Endothelial cell of umbilical vein (primary cell): ENCODE results near the gene PRKD1. TPM values are rescaled to one million over a fixed set of nuclear protein-coding genes. Genes with fewer than 3 reads are reported as not detected.

Experiments
- BruUV-seq: library from RNA; stranded (reverse); fragments of 400-500 nt; replicated peaks from 2 replicates; lab custom pipeline; 2021; lab: Mats Ljungman, UMichigan
- CTCF ChIA-PET: fragments of 300-600, 350-600 bp; sonication (Branson Sonifier 250); formaldehyde crosslinking; loops from one replicate; lab custom pipeline; 2021; ENCODE audit warnings: antibody characterized with exemption, inconsistent platforms; lab: Charles Lee
- POLR2A ChIA-PET: fragments of 300-600, 350-600 bp; sonication (Branson Sonifier 250); formaldehyde crosslinking; loops from one replicate; lab custom pipeline; 2021; ENCODE audit warnings: antibody characterized with exemption, inconsistent platforms; lab: Charles Lee
- DNase-seq: peaks from one replicate; pipeline ENCODE4 v3.0.0-alpha.2; 2011; ENCODE audit warnings: low read depth, low spot score
- FAIRE-seq: peaks from 2 replicates; lab custom pipeline; 2011; peaks lifted over from hg19 to GRCh38; lab: Jason Lieb, UNC
- H2AFZ ChIP-seq: 2 replicates; pipeline ENCODE4 v1.6.0; 2012; ENCODE audit warnings: low read depth, low read length, control low read depth, inconsistent platforms
- H3K27ac ChIP-seq: 2 replicates; pipeline ENCODE4 v1.5.1; 2011; ENCODE audit warnings: low read depth, mild to moderate bottlenecking, control low read depth, low read length, moderate library complexity; ENCODE audit not compliant: insufficient read depth
- H3K27me3 ChIP-seq, 2 experiments: 2 replicates each; pipeline versions ENCODE4 v1.6.0 to v1.6.1; 2011; ENCODE audit warnings: low read length in 2 of 2, mixed read lengths in 1 of 2; ENCODE audit not compliant: control insufficient read depth in 2 of 2, insufficient read depth in 2 of 2
- H3K36me3 ChIP-seq, 2 experiments: 2 replicates in 1 of 2; 3 replicates in 1 of 2; pipeline ENCODE4 v1.5.1; 2011; ENCODE audit warnings: low read length in 2 of 2, mild to moderate bottlenecking in 1 of 2, moderate library complexity in 1 of 2; ENCODE audit not compliant: control insufficient read depth in 2 of 2, insufficient read depth in 2 of 2; ENCODE audit errors: extremely low read depth in 1 of 2
- H3K4me1 ChIP-seq: 3 replicates; pipeline ENCODE4 v1.5.1; 2011; ENCODE audit warnings: mild to moderate bottlenecking, low read length; ENCODE audit not compliant: control insufficient read depth, insufficient read depth; ENCODE audit errors: extremely low read depth
- H3K4me2 ChIP-seq: 2 replicates; pipeline ENCODE4 v1.6.1; 2011; ENCODE audit warnings: low read length, control low read depth, mixed read lengths; ENCODE audit not compliant: insufficient read depth
- H3K4me3 ChIP-seq, 3 experiments: fragments of 200-600 bp in 1 of 3; sonication (generic), shearing (Covaris generic) in 1 of 3; replicated peaks in 1 of 3; 2 replicates each; pipeline ENCODE4 v1.5.1; 2011 to 2016; ENCODE audit warnings: control low read depth in 3 of 3, low read length in 3 of 3, mild to moderate bottlenecking in 2 of 3, inconsistent platforms in 1 of 3, low read depth in 1 of 3, moderate library complexity in 1 of 3; ENCODE audit not compliant: insufficient read depth in 1 of 3
- H3K79me2 ChIP-seq: 2 replicates; pipeline ENCODE4 v1.6.0; 2012; ENCODE audit warnings: low read length, inconsistent platforms; ENCODE audit not compliant: control insufficient read depth, insufficient read depth
- H3K9ac ChIP-seq: replicated peaks from 2 replicates; pipeline ENCODE3; 2011; ENCODE audit warnings: low read length, control low read depth; ENCODE audit not compliant: insufficient read depth; ENCODE audit errors: extremely low read depth
- H3K9me1 ChIP-seq: replicated peaks from 3 replicates; pipeline ENCODE4 v1.6.0; 2011; ENCODE audit warnings: mild to moderate bottlenecking, low read length; ENCODE audit not compliant: control insufficient read depth, insufficient read depth; ENCODE audit errors: extremely low read depth
- H3K9me3 ChIP-seq: replicated peaks from 2 replicates; pipeline ENCODE4 v1.5.1; 2012; ENCODE audit warnings: low read length, inconsistent platforms; ENCODE audit not compliant: control insufficient read depth, insufficient read depth
- H4K20me1 ChIP-seq: replicated peaks from 2 replicates; pipeline ENCODE3; 2011; ENCODE audit warnings: mild to moderate bottlenecking, low read length; ENCODE audit not compliant: control insufficient read depth, insufficient read depth; ENCODE audit errors: extremely low read depth
- CTCF ChIP-seq, 2 donors: IDR thresholded peaks; 1 replicate in 1 of 2; 2 replicates in 1 of 2; pipeline ENCODE4 v1.5.1; 2011; ENCODE audit warnings: low read length in 2 of 2, mild to moderate bottlenecking in 2 of 2, moderate library complexity in 2 of 2, control low read depth in 1 of 2, inconsistent platforms in 1 of 2, low read depth in 1 of 2; ENCODE audit not compliant: insufficient read depth in 1 of 2; ENCODE audit errors: extremely low read depth in 1 of 2
- EZH2 ChIP-seq: IDR thresholded peaks from 2 replicates; pipeline ENCODE4 v1.6.1; 2012; ENCODE audit warnings: borderline replicate concordance, low read depth, mild to moderate bottlenecking, moderate library complexity, low read length, inconsistent platforms; ENCODE audit not compliant: severe bottlenecking
- FOS ChIP-seq: IDR thresholded peaks from 2 replicates; pipeline ENCODE4 v1.6.1; 2011; ENCODE audit warnings: mild to moderate bottlenecking, low read length, moderate library complexity, borderline replicate concordance; ENCODE audit not compliant: insufficient read depth
- GATA2 ChIP-seq: IDR thresholded peaks from 2 replicates; pipeline ENCODE4 v1.7.0; 2011; ENCODE audit warnings: low read depth, mild to moderate bottlenecking, moderate library complexity, mixed read lengths, low read length; ENCODE audit not compliant: insufficient read length, insufficient read depth
- JUN ChIP-seq: IDR thresholded peaks from 2 replicates; pipeline ENCODE4 v1.6.1; 2011; ENCODE audit warnings: borderline replicate concordance, low read depth; ENCODE audit not compliant: insufficient read length, insufficient read depth
- MAX ChIP-seq: IDR thresholded peaks from 2 replicates; pipeline ENCODE4 v1.6.1; 2011; ENCODE audit not compliant: insufficient read depth, insufficient read length
- MYC ChIP-seq: IDR thresholded peaks from one replicate; pipeline ENCODE4 v1.6.1; 2011; ENCODE audit warnings: mild to moderate bottlenecking, low read depth, low read length
- POLR2A ChIP-seq: IDR thresholded peaks from 2 replicates; pipeline ENCODE4 v1.6.1; 2012; ENCODE audit warnings: low read depth, mild to moderate bottlenecking, control low read depth, low read length
- POLR2AphosphoS5 ChIP-seq: IDR thresholded peaks from 2 replicates; pipeline ENCODE4 v1.6.1; 2012; ENCODE audit warnings: low read depth, mild to moderate bottlenecking, control low read depth, low read length, moderate library complexity; ENCODE audit not compliant: insufficient read depth
- dilution Hi-C: fragments of 300-500 bp; cut with MboI; formaldehyde crosslinking; loops from one replicate; pipeline ENCODE4 v1.15.0; 2019; ENCODE audit warnings: low sequenced_read_pairs; ENCODE audit not compliant: extremely low pct_ligation_motif_present
- intact Hi-C: fragments of 100-400 bp; cut with micrococcal nuclease; formaldehyde crosslinking; loops from one replicate; pipeline ENCODE4 v1.10.0; 2022
- polyA plus RNA-seq, 4 experiments: library from polyadenylated mRNA; depleted of rRNA in 3 of 4; stranded (reverse) in 3 of 4; unstranded in 1 of 4; fragments of >200 nt; gene quantifications; 2 replicates each; pipeline versions ENCODE4 v1.2.1 to v1.2.3, GENCODE V29; 2011 to 2012; ENCODE audit warnings: missing spikeins in 1 of 4
- total RNA-seq: library from RNA; stranded (reverse); gene quantifications from 2 replicates; pipeline ENCODE4 v1.2.3, GENCODE V29; 2021

The PRKD1 gene
- total and polyA plus RNA-seq, 2 donors (not counting 3 experiments of a cell fraction or from before 2014, with no cell fraction given), result 3.9 to 10.9 TPM

- no peaks in the 10 kb centered on the region for H4K20me1 ChIP-seq
- H3K27me3 ChIP-seq, result no peaks in the 10 kb centered on the region
- ChIA-PET POLR2A (no interaction called here), CTCF (interaction anchor here (1.2 kb wide), 1 partner anchor 21 kb away, joined by 4 read pairs; no protein-coding TSS in a partner anchor)
- TF ChIP-seq MAX (no peak), GATA2 (no peak), FOS (no peak), CTCF (IDR thresholded peaks at IDR 0.05; ENCODE audit: extremely low read depth in 1 of 2, insufficient read depth in 1 of 2, low read depth in 1 of 2, low read length in 2 of 2) (no peak), POLR2A (no peak), POLR2AphosphoS5 (no peak), EZH2 (no peak), MYC (no peak), JUN (no peak)
- no peaks in the 10 kb centered on the region for H3K79me2 ChIP-seq
- H3K9me3 ChIP-seq, result no peaks in the 10 kb centered on the region
- no peak overlapping the region for H2AFZ ChIP-seq
- no peak for DNase-seq
- no peak for FAIRE-seq
- no peak overlapping the region for H3K4me2 ChIP-seq
- no TSS peak for BruUV-seq
- dilution Hi-C loops, result no loop called here
- H3K36me3 ChIP-seq, result no peaks in the 10 kb centered on the region
- no peaks in the 10 kb centered on the region for H3K9me1 ChIP-seq
- no peak overlapping the region for H3K27ac ChIP-seq
- no peak overlapping the region for H3K4me3 ChIP-seq
- no peak overlapping the region for H3K9ac ChIP-seq
- intact Hi-C loops, result no loop called here
- no peaks in the 10 kb centered on the region for H3K4me1 ChIP-seq
Measured at GRCh38 chr14:29636870-29637269, 290.8 kb downstream of the PRKD1 start.
